RWPE2 (cell line): Measurements from ENCODE around the gene PDSS2.
"Not testable (repeated sequence)": the region's sequence is repeated elsewhere in the genome, so short reads cannot be mapped to it uniquely, and the experiment has no call there.

ENCODE experiments used
- ATAC-seq: fragments of 200-7000 bp; cut with Tn5 transposase; 3 replicates; pipeline ENCODE4 v1.9.1; 2021; ENCODE audit warnings: low read depth
- DNase-seq: peaks from one replicate; pipeline ENCODE4 v3.0.0-alpha.2; 2020; ENCODE audit warnings: low spot score
- H3K27ac ChIP-seq: fragments of 450-650 bp; 2 replicates; pipeline ENCODE4 v1.5.1; 2017; ENCODE audit warnings: mild to moderate bottlenecking; ENCODE audit not compliant: poor library complexity, severe bottlenecking
- H3K27me3 ChIP-seq: fragments of 250-450 bp; sonication (Bioruptor Pico); 2 replicates; pipeline ENCODE4 v1.5.1; 2021; ENCODE audit warnings: mild to moderate bottlenecking, moderate library complexity; ENCODE audit not compliant: insufficient read depth, poor library complexity, severe bottlenecking
- H3K36me3 ChIP-seq: fragments of 250-450 bp; sonication (Bioruptor Pico); 2 replicates; pipeline ENCODE4 v1.5.1; 2020; ENCODE audit warnings: low read depth, mild to moderate bottlenecking, moderate library complexity
- H3K4me1 ChIP-seq: fragments of 250-450 bp; sonication (Bioruptor Pico); 2 replicates; pipeline ENCODE4 v1.5.1; 2021; ENCODE audit warnings: mild to moderate bottlenecking, moderate library complexity; ENCODE audit not compliant: insufficient read depth, poor library complexity, severe bottlenecking
- H3K4me3 ChIP-seq: fragments of 250-450 bp; sonication (Bioruptor Pico); 2 replicates; pipeline ENCODE4 v1.5.1; 2021; ENCODE audit warnings: mild to moderate bottlenecking, moderate library complexity; ENCODE audit not compliant: severe bottlenecking
- H3K9me3 ChIP-seq: fragments of 250-450 bp; sonication (Bioruptor Pico); 2 replicates; pipeline ENCODE4 v1.5.1; 2021; ENCODE audit warnings: mild to moderate bottlenecking, moderate library complexity; ENCODE audit not compliant: severe bottlenecking
- CTCF ChIP-seq: fragments of 450-650 bp; IDR thresholded peaks from one replicate; pipeline ENCODE4 v1.5.1; 2017; ENCODE audit warnings: mild to moderate bottlenecking, moderate library complexity; ENCODE audit not compliant: poor library complexity, severe bottlenecking

Gene PDSS2

DNA sequence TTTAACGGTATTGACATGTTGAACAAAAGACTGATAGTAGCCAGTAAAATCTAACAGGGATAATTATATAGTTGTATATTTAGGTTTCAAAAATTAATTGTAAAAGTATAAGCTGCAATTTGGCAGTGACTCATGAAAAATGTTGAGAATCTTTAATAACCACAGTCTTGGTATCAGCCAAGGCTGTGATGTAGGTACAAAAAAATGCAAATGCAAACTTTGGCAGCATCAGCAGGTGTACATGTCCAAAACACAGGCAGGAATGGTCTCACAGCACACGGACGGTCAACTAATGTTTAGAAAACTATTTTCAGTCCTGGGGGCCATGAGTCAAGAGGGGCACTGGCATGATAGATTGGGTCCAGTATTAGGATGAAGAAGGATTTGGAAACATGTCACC is 285.6 kb downstream of the PDSS2 start:
- Histone ChIP-seq H3K4me1 (no peaks in the 10 kb centered on the region), H3K36me3 (no peaks in the 10 kb centered on the region), H3K27ac (no peak overlapping the region), H3K9me3 (no peaks in the 10 kb centered on the region), H3K4me3 (no peak overlapping the region), H3K27me3 (no peaks in the 10 kb centered on the region)
- no peak for TF ChIP-seq CTCF
- no peak for DNase-seq
- 0 out of 3 replicates have a peak, but pooled peaks have one; percentile 46 for ATAC-seq

- H3K36me3 ChIP-seq: no peaks in the 10 kb centered on the region
- H3K27ac ChIP-seq: no peak overlapping the region
- H3K4me1 ChIP-seq: no peaks in the 10 kb centered on the region
- H3K4me3 ChIP-seq: no peak overlapping the region
- no peak for TF ChIP-seq CTCF
- ATAC-seq: no peak
- no peaks in the 10 kb centered on the region for H3K27me3 ChIP-seq
- DNase-seq: no peak
- H3K9me3 ChIP-seq: no peaks in the 10 kb centered on the region
Measured at GRCh38 chr6:107171513-107171912, 287.9 kb downstream of the PDSS2 start.

GRCh38 chr6:107164299-107164698 is 295.1 kb downstream of the PDSS2 start:
- H3K27ac ChIP-seq, H3K4me1 ChIP-seq, H3K9me3 ChIP-seq, H3K4me3 ChIP-seq, ATAC-seq, H3K27me3 ChIP-seq, DNase-seq, H3K36me3 ChIP-seq: not testable (repeated sequence)

DNA sequence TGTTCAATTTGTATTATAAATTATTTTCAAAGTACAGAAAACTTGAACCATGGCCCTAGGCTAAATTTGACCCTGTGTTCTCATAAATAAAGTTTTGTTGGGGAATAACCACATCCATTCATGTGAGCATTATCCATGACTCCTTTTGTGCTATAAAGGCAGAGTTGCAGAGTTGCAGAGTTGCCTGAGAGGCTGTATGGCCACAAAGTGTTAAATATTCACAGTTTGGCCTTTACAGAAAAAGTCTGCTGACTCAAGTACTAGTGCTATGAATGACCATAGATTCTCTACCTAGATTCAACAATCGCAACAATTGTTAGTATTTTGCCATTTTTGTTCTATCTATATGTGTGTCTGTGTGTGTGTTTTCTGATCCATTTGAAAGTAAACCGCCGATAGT is 297.8 kb downstream of the PDSS2 start:
- ATAC-seq: no peak
- H3K27me3 ChIP-seq: no peaks in the 10 kb centered on the region
- no peak for TF ChIP-seq CTCF
- no peak overlapping the region for H3K27ac ChIP-seq
- no peak for DNase-seq
- H3K36me3 ChIP-seq: no peaks in the 10 kb centered on the region
- no peaks in the 10 kb centered on the region for H3K9me3 ChIP-seq
- H3K4me3 ChIP-seq: no peak overlapping the region
- no peaks in the 10 kb centered on the region for H3K4me1 ChIP-seq

DNA sequence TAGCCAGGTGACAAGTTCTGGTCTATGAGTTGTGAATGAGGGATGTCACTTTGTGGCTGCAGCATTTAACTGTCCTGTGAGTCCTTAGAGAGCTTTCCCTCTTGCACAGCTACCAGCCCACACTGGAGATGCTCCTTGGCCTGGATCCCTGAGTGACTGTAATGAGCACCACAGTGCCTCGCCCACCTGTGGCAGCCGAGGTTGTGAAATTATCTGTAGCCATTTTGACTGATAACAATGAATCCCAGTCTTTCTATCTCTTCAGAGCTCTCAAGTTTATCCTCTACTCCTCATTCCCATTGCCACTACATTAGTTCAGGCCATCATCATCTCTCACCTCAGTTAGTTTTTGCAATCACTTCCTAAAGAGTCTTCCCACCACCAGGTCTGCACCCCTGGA is 302.7 kb downstream of the PDSS2 start:
- DNase-seq (no peak), ATAC-seq (no peak)
- no peaks in the 10 kb centered on the region for H3K36me3 ChIP-seq
- no peak overlapping the region for H3K27ac ChIP-seq
- no peaks in the 10 kb centered on the region for H3K4me1 ChIP-seq
- no peak for TF ChIP-seq CTCF
- no peaks in the 10 kb centered on the region for H3K9me3 ChIP-seq
- H3K27me3 ChIP-seq: no peaks in the 10 kb centered on the region
- no peak overlapping the region for H3K4me3 ChIP-seq
